Small intestine (tissue), 7 donors: ENCODE results near the gene TNFRSF18. TPM values are rescaled to one million over a fixed set of nuclear protein-coding genes. Genes with fewer than 3 reads are reported as not detected.

Experiments
- DNase-seq, 2 donors: peaks; one replicate each; pipeline versions ENCODE4 v3.0.0 to v3.0.0-alpha.2; 2013
- FAIRE-seq: peaks from 2 replicates; lab custom pipeline; 2012; peaks lifted over from hg19 to GRCh38; lab: Jason Lieb, UNC
- H3K27ac ChIP-seq, 3 donors: one replicate each; pipeline ENCODE4 v1.5.1; 2013; ENCODE audit warnings: low read length in 2 of 3, mild to moderate bottlenecking in 2 of 3, control low read depth in 1 of 3, inconsistent platforms in 1 of 3, low read depth in 1 of 3, moderate library complexity in 1 of 3
- H3K27me3 ChIP-seq, 3 donors: one replicate each; pipeline ENCODE4 v1.6.1; 2013; ENCODE audit warnings: low read length in 3 of 3, inconsistent platforms in 1 of 3; ENCODE audit not compliant: control insufficient read depth in 3 of 3, insufficient read depth in 3 of 3
- H3K36me3 ChIP-seq, 3 donors: one replicate each; pipeline ENCODE4 v1.6.1; 2013; ENCODE audit warnings: low read length in 3 of 3, inconsistent platforms in 1 of 3, low read depth in 1 of 3, mild to moderate bottlenecking in 1 of 3, moderate library complexity in 1 of 3; ENCODE audit not compliant: control insufficient read depth in 3 of 3, insufficient read depth in 2 of 3
- H3K4me1 ChIP-seq, 3 donors: one replicate each; pipeline ENCODE4 v1.6.1; 2013; ENCODE audit warnings: low read length in 2 of 3, inconsistent platforms in 1 of 3, low read depth in 1 of 3, mild to moderate bottlenecking in 1 of 3, moderate library complexity in 1 of 3; ENCODE audit not compliant: control insufficient read depth in 3 of 3, insufficient read depth in 2 of 3
- H3K4me3 ChIP-seq, 3 donors: one replicate each; pipeline ENCODE4 v1.5.1; 2013; ENCODE audit warnings: low read length in 3 of 3, control low read depth in 1 of 3, inconsistent platforms in 1 of 3, low read depth in 1 of 3, mild to moderate bottlenecking in 1 of 3, moderate library complexity in 1 of 3
- H3K9me3 ChIP-seq, 2 donors: one replicate each; pipeline ENCODE4 v1.6.1; 2013; ENCODE audit warnings: low read depth in 1 of 2, low read length in 1 of 2; ENCODE audit not compliant: control insufficient read depth in 2 of 2, insufficient read depth in 1 of 2
- WGBS, 3 donors: extraction: QIAGEN DNeasy Blood & Tissue Kit; methylation state at CpG; one replicate each; pipeline ENCODE4 v1.1.7; 2013; 5-methylcytosine and 5-hydroxymethylcytosine counted together
- polyA plus RNA-seq, 4 donors: library from polyadenylated mRNA; stranded (reverse) in 3 of 4; unstranded in 1 of 4; fragments of 200-250 nt in 3 of 4; fragments of 120-200 nt in 1 of 4; gene quantifications; one replicate each; pipeline versions ENCODE4 v1.2.1 to v1.2.3, GENCODE V29; 2013
- donor health status: healthy with polysubstance abuse.
- donor health status: control.
- donor health status: control.
- donor health status: Bipolar disorder and iron deficiency.
- donor health status: healthy.

The TNFRSF18 gene
- polyA plus RNA-seq, 4 donors: 0.47 to 5.9 (median 1.8) TPM; not detected in 1

DNA sequence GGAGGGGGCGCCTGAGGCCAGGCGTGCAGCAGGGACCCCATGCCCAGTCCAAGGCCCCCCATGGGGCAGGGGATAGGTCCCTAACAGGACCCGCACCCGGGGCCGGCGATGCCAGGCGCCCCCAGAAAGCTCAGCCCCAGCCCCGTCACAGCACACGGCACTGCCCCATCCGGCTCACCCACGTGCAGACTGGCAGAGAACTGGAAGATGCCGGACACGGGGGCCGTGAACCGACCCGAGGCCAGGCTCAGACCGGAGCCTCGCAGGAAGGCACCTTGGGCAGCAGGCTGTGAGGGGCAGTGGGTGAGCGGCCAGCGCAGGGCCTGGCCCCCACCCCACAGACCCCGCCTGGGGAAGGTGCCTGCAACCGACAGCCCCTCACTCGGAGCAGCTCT is 36.9 kb upstream of the TNFRSF18 start:
- no peak overlapping the region for H3K27ac ChIP-seq
- peak overlapping the region in 2 of 3 donors; percentile 63 to 70 for H3K4me3 ChIP-seq
- no peak for FAIRE-seq
- 77 to 89% (median 88%) methylated on average over 12 to 23 of the region's 23 CpGs for WGBS, 3 donors
- H3K9me3 ChIP-seq: no peaks in the 10 kb centered on the region
- H3K36me3 ChIP-seq: peaks cover 0 to 15% (median 0%) of the 10 kb centered on the region in 3 donors
- peaks cover 0 to 28% (median 2%) of the 10 kb centered on the region in 3 donors for H3K4me1 ChIP-seq
- peaks cover 12 to 52% (median 22%) of the 10 kb centered on the region in 3 donors for H3K27me3 ChIP-seq
- DNase-seq: no peak

- WGBS, 3 donors: 72 to 90% (median 86%) methylated on average over 36 to 41 of the region's 41 CpGs
- Histone ChIP-seq H3K4me3 (peak overlapping the region in 1 of 3 donors; percentile 70), H3K27me3 (peaks cover 15 to 55% (median 20%) of the 10 kb centered on the region in 3 donors)
These were observed 36.3 kb upstream of the TNFRSF18 start for GRCh38 chr1:1242461-1243265.

GRCh38 chr1:1241588-1242219 is 35.3 kb upstream of the TNFRSF18 start:
- peaks cover 11 to 51% (median 14%) of the 10 kb centered on the region in 3 donors for H3K27me3 ChIP-seq
- no peak overlapping the region for H3K4me3 ChIP-seq
- H3K9me3 ChIP-seq: no peaks in the 10 kb centered on the region
- no peak for DNase-seq
- H3K27ac ChIP-seq: no peak overlapping the region
- peaks cover 0 to 44% (median 3%) of the 10 kb centered on the region in 3 donors for H3K4me1 ChIP-seq
- peaks cover 0 to 15% (median 0%) of the 10 kb centered on the region in 3 donors for H3K36me3 ChIP-seq
- 61 to 88% (median 77%) methylated on average over 19 to 26 of the region's 26 CpGs for WGBS, 3 donors
- FAIRE-seq: no peak

More at GRCh38 chr1:1242461-1243265, 36.3 kb upstream of the TNFRSF18 start:
- H3K27ac ChIP-seq: no peak overlapping the region
- H3K36me3 ChIP-seq: peaks cover 0 to 15% (median 0%) of the 10 kb centered on the region in 3 donors
- H3K4me1 ChIP-seq: peaks cover 0 to 34% (median 3%) of the 10 kb centered on the region in 3 donors
- H3K9me3 ChIP-seq: no peaks in the 10 kb centered on the region
- FAIRE-seq (no peak), DNase-seq (no peak)

DNA sequence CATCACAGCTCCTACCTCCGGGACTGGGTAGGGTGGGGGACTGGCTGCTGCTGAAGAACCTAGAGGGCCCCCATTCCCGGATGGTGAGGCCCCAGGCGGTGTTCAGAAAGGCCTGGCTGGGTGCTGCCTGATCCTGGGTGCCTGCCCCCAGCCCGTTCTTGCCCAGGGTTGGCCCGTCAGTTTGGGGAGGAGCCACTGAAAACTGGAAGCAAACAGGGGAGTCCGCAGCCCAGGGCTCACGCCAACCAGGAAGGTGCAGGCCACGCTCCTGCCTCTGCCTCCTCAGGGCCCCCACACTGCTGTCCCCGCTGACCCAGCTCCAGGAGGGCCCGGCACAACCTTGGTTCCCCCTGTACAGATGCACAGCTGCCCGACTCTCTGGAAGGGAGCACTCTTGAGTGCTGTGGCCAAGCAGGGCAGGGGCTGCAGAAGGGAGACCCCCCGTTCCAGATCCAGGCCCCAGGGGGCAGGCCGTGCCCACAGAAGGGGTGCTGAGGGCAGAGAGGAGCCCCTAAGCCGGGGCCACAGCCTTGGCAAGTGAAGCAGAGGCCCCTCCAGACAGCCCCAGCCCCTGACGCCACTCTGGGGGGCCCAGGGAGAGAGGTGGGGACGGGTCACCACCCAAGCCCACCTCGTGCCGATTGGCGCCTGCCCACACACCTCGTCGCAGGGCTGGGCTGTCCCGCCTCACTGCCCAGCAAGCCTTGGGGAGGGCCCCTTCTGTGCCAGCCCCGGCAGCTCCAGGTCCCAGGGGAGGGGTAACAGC is 34.6 kb upstream of the TNFRSF18 start:
- no peak overlapping the region for H3K4me3 ChIP-seq
- no peaks in the 10 kb centered on the region for H3K9me3 ChIP-seq
- FAIRE-seq (no peak), DNase-seq (no peak)
- H3K4me1 ChIP-seq: peaks cover 0 to 48% (median 3%) of the 10 kb centered on the region in 3 donors
- no peak overlapping the region for H3K27ac ChIP-seq
- H3K27me3 ChIP-seq: peaks cover 5 to 47% (median 10%) of the 10 kb centered on the region in 3 donors
- H3K36me3 ChIP-seq: peaks cover 0 to 15% (median 0%) of the 10 kb centered on the region in 3 donors
- 39 to 52% (median 47%) methylated on average over 19 to 23 of the region's 23 CpGs for WGBS, 3 donors

GRCh38 chr1:1240348-1240732 is 33.9 kb upstream of the TNFRSF18 start:
- Histone ChIP-seq H3K4me3 (no peak overlapping the region), H3K36me3 (peaks cover 0 to 22% (median 0%) of the 10 kb centered on the region in 3 donors), H3K9me3 (no peaks in the 10 kb centered on the region), H3K4me1 (peaks cover 0 to 46% (median 3%) of the 10 kb centered on the region in 3 donors), H3K27ac (no peak overlapping the region), H3K27me3 (peaks cover 0 to 41% (median 6%) of the 10 kb centered on the region in 3 donors)
- no peak for DNase-seq
- no peak for FAIRE-seq
- 46 to 58% (median 55%) methylated on average over 4 to 11 of the region's 11 CpGs for whole genome bisulfite sequencing, 3 donors

DNA sequence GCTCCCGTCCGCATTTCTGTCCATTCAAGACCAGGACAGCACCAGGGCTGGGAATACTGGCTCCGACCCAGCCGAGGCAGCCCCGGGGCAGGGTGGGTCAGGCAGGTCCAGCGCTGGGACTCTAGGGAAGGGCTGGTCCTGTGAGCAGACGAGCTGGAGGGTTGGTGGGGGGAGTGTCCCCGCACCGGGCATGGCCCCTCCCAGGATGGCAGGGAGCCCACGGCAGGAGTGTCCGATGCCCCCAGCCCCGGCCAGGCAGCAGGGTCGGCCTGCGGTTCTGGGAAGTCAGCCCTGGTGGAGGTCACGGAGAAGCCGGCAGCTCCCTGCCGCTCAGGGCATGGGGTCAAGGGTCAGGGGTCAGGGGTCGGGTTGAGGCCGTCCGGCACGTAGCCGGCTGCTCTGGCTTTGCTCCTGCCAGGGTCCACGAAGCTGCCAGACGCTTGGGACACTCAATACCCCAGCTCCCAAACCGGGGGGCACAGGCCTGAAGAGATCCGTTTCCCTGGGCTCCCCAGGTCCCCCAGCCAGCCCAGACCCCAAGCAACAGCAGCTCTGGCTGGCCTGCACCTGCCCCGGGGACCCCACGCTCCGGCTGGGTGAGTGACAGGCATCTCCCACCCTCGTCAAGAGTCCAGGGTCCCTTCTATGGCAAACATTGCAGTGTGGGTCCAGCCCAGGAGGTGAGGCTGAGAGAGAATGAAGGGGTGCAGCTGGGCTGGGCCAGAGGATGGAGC is 33.4 kb upstream of the TNFRSF18 start:
- Histone ChIP-seq H3K27me3 (peaks cover 0 to 38% (median 6%) of the 10 kb centered on the region in 3 donors), H3K27ac (no peak overlapping the region), H3K9me3 (no peaks in the 10 kb centered on the region), H3K4me1 (peaks cover 0 to 46% (median 3%) of the 10 kb centered on the region in 3 donors), H3K36me3 (peaks cover 0 to 28% (median 0%) of the 10 kb centered on the region in 3 donors), H3K4me3 (no peak overlapping the region)
- 9 to 31% (median 30%) methylated on average over 23 to 30 of the region's 30 CpGs for WGBS, 3 donors
- DNase-seq (no peak), FAIRE-seq (no peak)

- peaks cover 0 to 38% (median 6%) of the 10 kb centered on the region in 3 donors for H3K27me3 ChIP-seq
These were observed 32.8 kb upstream of the TNFRSF18 start for GRCh38 chr1:1239227-1239613.

More at GRCh38 chr1:1239227-1239613, 32.8 kb upstream of the TNFRSF18 start:
- H3K4me3 ChIP-seq: no peak overlapping the region
- WGBS, 3 donors: 29 to 65% (median 58%) methylated on average over 12 to 15 of the region's 15 CpGs
- DNase-seq: peak in 1 of 2 donors; percentile 26
- FAIRE-seq: no peak
- no peaks in the 10 kb centered on the region for H3K9me3 ChIP-seq
- H3K36me3 ChIP-seq: peaks cover 0 to 33% (median 0%) of the 10 kb centered on the region in 3 donors
- peaks cover 0 to 43% (median 1%) of the 10 kb centered on the region in 3 donors for H3K4me1 ChIP-seq
- no peak overlapping the region for H3K27ac ChIP-seq
